A549 (cell line): ENCODE measurements around the gene ZNF732.

Experiments
- BHLHE40 ChIP-seq: IDR thresholded peaks from 2 replicates; pipeline ENCODE4 v1.6.1; 2012; ENCODE audit warnings: low read depth, low read length, inconsistent platforms
- CTCF ChIP-seq: fragments of >200 bp; sonication (Bioruptor Twin); formaldehyde crosslinking; IDR thresholded peaks from 3 replicates; pipeline ENCODE4 v1.5.1; 2016
- EP300 ChIP-seq, 2 experiments: fragments of >200 bp; sonication (Bioruptor Twin); formaldehyde crosslinking; IDR thresholded peaks; 2 replicates in 1 of 2; 3 replicates in 1 of 2; pipeline ENCODE4 v1.6.1; 2016 to 2017
- FOSL2 ChIP-seq, 2 experiments: fragments of 450-650 bp in 1 of 2; fragments of >200 bp in 1 of 2; sonication (Bioruptor Twin) in 1 of 2; formaldehyde crosslinking; IDR thresholded peaks; 2 replicates each; pipeline versions ENCODE4 v1.5.0 to v1.6.1; 2016 to 2020; ENCODE audit warnings: mild to moderate bottlenecking in 1 of 2, moderate library complexity in 1 of 2
- GATA3 ChIP-seq: IDR thresholded peaks from 2 replicates; pipeline ENCODE4 v1.6.1; 2012; ENCODE audit warnings: borderline replicate concordance
- PHF8 ChIP-seq: fragments of 200-600 bp; sonication (generic); IDR thresholded peaks from 2 replicates; pipeline ENCODE4 v1.6.1; 2016; ENCODE audit warnings: low read depth, mild to moderate bottlenecking, antibody characterized with exemption, moderate library complexity, borderline replicate concordance
- POLR2A ChIP-seq: IDR thresholded peaks from 2 replicates; pipeline ENCODE4 v1.6.1; 2012; ENCODE audit warnings: mild to moderate bottlenecking, low read length
- RAD21 ChIP-seq, 2 experiments: fragments of >200 bp in 1 of 2; sonication (Bioruptor Twin) in 1 of 2; formaldehyde crosslinking in 1 of 2; IDR thresholded peaks in 1 of 2; conservative IDR thresholded peaks in 1 of 2; 2 replicates in 1 of 2; 3 replicates in 1 of 2; pipeline ENCODE4 v1.6.1; 2012 to 2018; ENCODE audit warnings: inconsistent platforms in 1 of 2
- REST ChIP-seq: fragments of 200-600 bp; sonication (generic); IDR thresholded peaks from 2 replicates; pipeline ENCODE4 v1.6.1; 2016; ENCODE audit warnings: antibody characterized with exemption, mild to moderate bottlenecking, moderate library complexity
- SMC3 ChIP-seq: fragments of >200 bp; sonication (Bioruptor Twin); formaldehyde crosslinking; IDR thresholded peaks from 3 replicates; pipeline ENCODE4 v1.6.1; 2018; ENCODE audit warnings: inconsistent platforms
- ZNF302 ChIP-seq: fragments of 250-450 bp; sonication (Bioruptor Pico); IDR thresholded peaks from 2 replicates; pipeline ENCODE4 v1.9.0; 2021; ENCODE audit warnings: inconsistent platforms, mild to moderate bottlenecking, moderate library complexity

GRCh38 chr4:256492-256891 lies 48.8 kb downstream of the ZNF732 start:
- no peak for TF ChIP-seq CTCF
- TF ChIP-seq POLR2A = no peak
- TF ChIP-seq ZNF302 (CRISPR knock-in tag) = no peak
- no peak for TF ChIP-seq BHLHE40
- TF ChIP-seq REST = no peak
- TF ChIP-seq PHF8 = no peak
- no peak for TF ChIP-seq EP300 (IDR thresholded peaks at IDR 0.05)
- TF ChIP-seq RAD21 (conservative IDR thresholded peaks at IDR 0.05 in 1 of 2, IDR thresholded peaks at IDR 0.05 in 1 of 2) = no peak
- TF ChIP-seq GATA3 = no peak
- no peak for TF ChIP-seq SMC3
- no peak for TF ChIP-seq FOSL2 (IDR thresholded peaks at IDR 0.05)
- no peak for TF ChIP-seq FOSL2 (CRISPR knock-in tag; IDR thresholded peaks at IDR 0.05)
